H1 (cell line): ENCODE data around the gene ZNF407.

Experiments
- ASH2L ChIP-seq: fragments of 200-600, 300-600 bp; sonication (generic); IDR thresholded peaks from one replicate; pipeline ENCODE4 v1.7.1; 2017; ENCODE audit warnings: low read length
- GTF2F1 ChIP-seq: IDR thresholded peaks from 2 replicates; pipeline ENCODE4 v1.6.1; 2012; ENCODE audit warnings: low read depth, low read length, improper control_type of control experiment, borderline replicate concordance
- RAD21 ChIP-seq, 2 experiments: IDR thresholded peaks in 1 of 2; conservative IDR thresholded peaks in 1 of 2; 2 replicates each; pipeline ENCODE4 v1.6.1; 2011; ENCODE audit warnings: low read depth in 2 of 2, low read length in 2 of 2, improper control_type of control experiment in 1 of 2, inconsistent platforms in 1 of 2, mild to moderate bottlenecking in 1 of 2, moderate library complexity in 1 of 2
- SP2 ChIP-seq: IDR thresholded peaks from 2 replicates; pipeline ENCODE4 v1.6.1; 2012; ENCODE audit warnings: mild to moderate bottlenecking, low read length, inconsistent platforms
- YY1 ChIP-seq: IDR thresholded peaks from 2 replicates; pipeline ENCODE4 v1.6.1; 2011; ENCODE audit warnings: low read depth, mild to moderate bottlenecking, low read length
- TF ChIP-seq, protein P1 (sequence below), 3 experiments: IDR thresholded peaks; 1 replicate in 2 of 3; 2 replicates in 1 of 3; pipeline versions ENCODE4 v1.5.1 to v1.6.1; 2011; ENCODE audit warnings: low read length in 3 of 3, mild to moderate bottlenecking in 3 of 3, inconsistent platforms in 2 of 3, low read depth in 1 of 3, moderate library complexity in 1 of 3; ENCODE audit not compliant: insufficient read depth in 1 of 3; ENCODE audit errors: control extremely low read depth in 1 of 3

GRCh38 chr18:74800098-74800497, 202.4 kb downstream of the ZNF407 start:
- TF ChIP-seq SP2 (no peak), YY1 (no peak), ASH2L (no peak), GTF2F1 (no peak), RAD21 (IDR thresholded peaks at IDR 0.05 in 1 of 2, conservative IDR thresholded peaks at IDR 0.05 in 1 of 2; ENCODE audit: low read depth in 2 of 2, low read length in 2 of 2) (no peak)
- TF ChIP-seq, protein P1, sequence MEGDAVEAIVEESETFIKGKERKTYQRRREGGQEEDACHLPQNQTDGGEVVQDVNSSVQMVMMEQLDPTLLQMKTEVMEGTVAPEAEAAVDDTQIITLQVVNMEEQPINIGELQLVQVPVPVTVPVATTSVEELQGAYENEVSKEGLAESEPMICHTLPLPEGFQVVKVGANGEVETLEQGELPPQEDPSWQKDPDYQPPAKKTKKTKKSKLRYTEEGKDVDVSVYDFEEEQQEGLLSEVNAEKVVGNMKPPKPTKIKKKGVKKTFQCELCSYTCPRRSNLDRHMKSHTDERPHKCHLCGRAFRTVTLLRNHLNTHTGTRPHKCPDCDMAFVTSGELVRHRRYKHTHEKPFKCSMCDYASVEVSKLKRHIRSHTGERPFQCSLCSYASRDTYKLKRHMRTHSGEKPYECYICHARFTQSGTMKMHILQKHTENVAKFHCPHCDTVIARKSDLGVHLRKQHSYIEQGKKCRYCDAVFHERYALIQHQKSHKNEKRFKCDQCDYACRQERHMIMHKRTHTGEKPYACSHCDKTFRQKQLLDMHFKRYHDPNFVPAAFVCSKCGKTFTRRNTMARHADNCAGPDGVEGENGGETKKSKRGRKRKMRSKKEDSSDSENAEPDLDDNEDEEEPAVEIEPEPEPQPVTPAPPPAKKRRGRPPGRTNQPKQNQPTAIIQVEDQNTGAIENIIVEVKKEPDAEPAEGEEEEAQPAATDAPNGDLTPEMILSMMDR (IDR thresholded peaks at IDR 0.05; ENCODE audit: control extremely low read depth in 1 of 3, insufficient read depth in 1 of 3, low read depth in 1 of 3, low read length in 3 of 3), result no peak
